SK-N-SH treated with all-trans-retinoic acid at 6 μM for 48 hours (cell line): ENCODE measurements around the gene TNFSF11.

Source experiments
- CREB5 ChIP-seq: fragments of 250-450 bp; sonication (Bioruptor Pico); IDR thresholded peaks from 2 replicates; pipeline ENCODE4 v1.5.1; 2020; ENCODE audit warnings: low read depth, mild to moderate bottlenecking, moderate library complexity
- ZFP30 ChIP-seq: fragments of 450-650 bp; formaldehyde crosslinking; IDR thresholded peaks from 2 replicates; pipeline ENCODE4 v1.5.0; 2022; ENCODE audit warnings: mild to moderate bottlenecking, moderate library complexity

GRCh38 chr13:42649831-42650230 is 75.9 kb downstream of the TNFSF11 start:
- no peak for TF ChIP-seq CREB5 (CRISPR knock-in tag)
- TF ChIP-seq ZFP30 (CRISPR knock-in tag) = no peak
